A549 (cell line): Measurements from ENCODE around the gene AWAT1. TPM values are rescaled to one million over a fixed set of nuclear protein-coding genes. Genes with fewer than 3 reads are reported as not detected.
A peak's percentile ranks its signal among the peaks of the same experiment; 100 is the strongest.
"Not testable (repeated sequence)": the region's sequence is repeated elsewhere in the genome, so short reads cannot be mapped to it uniquely, and the experiment has no call there.

Experiments used
- ATAC-seq, 2 experiments: fragments of 200-7000 bp in 1 of 2; fragments of >200 bp in 1 of 2; cut with Nextera tagmentation in 1 of 2; cut with Tn5 transposase in 1 of 2; 3 replicates each; pipeline versions ENCODE4 v1.8.0 to v1.9.1; 2018 to 2020; ENCODE audit warnings: mild to moderate bottlenecking in 1 of 2, moderate library complexity in 1 of 2
- CTCF ChIA-PET: fragments of 300-600 bp; sonication (Branson Sonifier 250); formaldehyde crosslinking; extraction: SDS; loops from one replicate; lab custom pipeline; 2021; ENCODE audit warnings: antibody characterized with exemption, inconsistent platforms; lab: Yijun Ruan, JAX
- POLR2A ChIA-PET: fragments of 350-600 bp; formaldehyde crosslinking; extraction: SDS; loops from one replicate; lab custom pipeline; 2021; ENCODE audit warnings: antibody characterized with exemption, inconsistent platforms; lab: Yijun Ruan, JAX
- DNase-seq, 2 experiments: peaks; one replicate each; pipeline versions ENCODE4 v3.0.0 to v3.0.0-alpha.2; 2011 to 2016; ENCODE audit warnings: low read depth in 1 of 2, low spot score in 1 of 2
- FAIRE-seq: peaks from 2 replicates; lab custom pipeline; 2011; peaks lifted over from hg19 to GRCh38; lab: Jason Lieb, UNC
- H3K27ac ChIP-seq, 2 experiments: fragments of >200 bp; sonication (Bioruptor Twin); formaldehyde crosslinking; 3 replicates each; pipeline ENCODE4 v1.5.1; 2016 to 2017
- H3K4me1 ChIP-seq: fragments of >200 bp; sonication (Bioruptor Twin); formaldehyde crosslinking; 3 replicates; pipeline ENCODE4 v1.6.1; 2016
- H3K4me2 ChIP-seq: fragments of >200 bp; sonication (Bioruptor Twin); formaldehyde crosslinking; 3 replicates; pipeline ENCODE4 v1.6.1; 2016
- H3K4me3 ChIP-seq: fragments of >200 bp; sonication (Bioruptor Twin); formaldehyde crosslinking; 3 replicates; pipeline ENCODE4 v1.5.1; 2016
- H3K9me3 ChIP-seq: fragments of >200 bp; sonication (Bioruptor Twin); formaldehyde crosslinking; 3 replicates; pipeline ENCODE4 v1.6.1; 2016
- ATOH8 ChIP-seq: fragments of 250-450 bp; sonication (Bioruptor Pico); IDR thresholded peaks from 2 replicates; pipeline ENCODE4 v1.5.0; 2020; ENCODE audit warnings: low read depth, mild to moderate bottlenecking, moderate library complexity
- CBX2 ChIP-seq: fragments of 200-600 bp; sonication (generic); IDR thresholded peaks from 2 replicates; pipeline ENCODE4 v1.6.1; 2016; ENCODE audit warnings: low read depth, mild to moderate bottlenecking, borderline replicate concordance
- CBX8 ChIP-seq: fragments of 200-600 bp; sonication (generic); IDR thresholded peaks from 2 replicates; pipeline ENCODE4 v1.6.1; 2016
- CEBPB ChIP-seq, 2 experiments: fragments of >200 bp in 1 of 2; sonication (Bioruptor Twin) in 1 of 2; formaldehyde crosslinking in 1 of 2; IDR thresholded peaks; 2 replicates each; pipeline ENCODE4 v1.6.1; 2012 to 2016
- CHD2 ChIP-seq: fragments of 150-350 bp; IDR thresholded peaks from 2 replicates; pipeline ENCODE4 v1.6.1; 2014; ENCODE audit warnings: low read length; ENCODE audit not compliant: partially characterized antibody
- E2F6 ChIP-seq: IDR thresholded peaks from 2 replicates; pipeline ENCODE4 v1.6.1; 2012; ENCODE audit warnings: low read depth, borderline replicate concordance
- ESRRA ChIP-seq: fragments of 150-350 bp; IDR thresholded peaks from 2 replicates; pipeline ENCODE4 v1.6.1; 2014; ENCODE audit warnings: mild to moderate bottlenecking, low read length, borderline replicate concordance
- FOSB ChIP-seq: fragments of 250-450 bp; sonication (Bioruptor Pico); IDR thresholded peaks from 2 replicates; pipeline ENCODE4 v1.5.0; 2020; ENCODE audit warnings: mild to moderate bottlenecking, moderate library complexity
- HDAC2 ChIP-seq: fragments of 200-600 bp; sonication (generic); IDR thresholded peaks from 2 replicates; pipeline ENCODE4 v1.6.1; 2016
- HES2 ChIP-seq: fragments of >200 bp; sonication (Bioruptor Twin); formaldehyde crosslinking; IDR thresholded peaks from 2 replicates; pipeline ENCODE4 v1.6.1; 2016
- KDM1A ChIP-seq: fragments of 200-600 bp; sonication (generic); IDR thresholded peaks from 2 replicates; pipeline ENCODE4 v1.6.1; 2016; ENCODE audit warnings: low read depth, mild to moderate bottlenecking
- MAFK ChIP-seq: fragments of 450-650 bp; IDR thresholded peaks from 2 replicates; pipeline ENCODE4 v1.6.1; 2014; ENCODE audit not compliant: partially characterized antibody
- MAX ChIP-seq: IDR thresholded peaks from 2 replicates; pipeline ENCODE4 v1.6.1; 2012
- RARB ChIP-seq: fragments of 250-450 bp; sonication (Bioruptor Pico); IDR thresholded peaks from 2 replicates; pipeline ENCODE4 v1.8.0; 2021; ENCODE audit warnings: mild to moderate bottlenecking, moderate library complexity
- RCOR1 ChIP-seq: fragments of 150-350 bp; IDR thresholded peaks from 2 replicates; pipeline ENCODE4 v1.6.1; 2014; ENCODE audit warnings: antibody characterized with exemption, low read length, low read depth
- ZSCAN20 ChIP-seq: fragments of 250-450 bp; sonication (Bioruptor Pico); IDR thresholded peaks from 2 replicates; pipeline ENCODE4 v1.8.0; 2022; ENCODE audit warnings: mild to moderate bottlenecking, moderate library complexity
- WGBS: methylation state at CpG from one replicate; pipeline ENCODE4 v1.1.6; 2017; ENCODE audit errors: missing lambda C conversion rate; 5-methylcytosine and 5-hydroxymethylcytosine counted together
- polyA plus RNA-seq, 4 experiments: library from polyadenylated mRNA; depleted of rRNA in 3 of 4; stranded (reverse); fragments of >200 nt; fragmentation: RNase III in 1 of 4; extraction: RNeasy Plus Mini Kit Qiagen cat#74134 plus additional on column Dnase treatment in 1 of 4; gene quantifications; 2 replicates in 3 of 4; 3 replicates in 1 of 4; pipeline ENCODE4 v1.2.3, GENCODE V29; 2011 to 2017
- TF ChIP-seq, protein P1 (sequence below): IDR thresholded peaks from 2 replicates; pipeline ENCODE4 v1.6.1; 2012
- TF ChIP-seq, protein P2 (sequence below): fragments of 150-350 bp; IDR thresholded peaks from 2 replicates; pipeline ENCODE4 v1.6.1; 2014; ENCODE audit warnings: low read depth, mild to moderate bottlenecking, low read length
- TF ChIP-seq, protein P3 (sequence below): fragments of 200-600 bp; sonication (generic); IDR thresholded peaks from 2 replicates; pipeline ENCODE4 v1.6.1; 2016; ENCODE audit warnings: antibody characterized with exemption, mild to moderate bottlenecking, moderate library complexity

Gene AWAT1
- polyA plus RNA-seq, 2 of the 4 experiments (the other 2 are of a cell fraction): not detected

DNA sequence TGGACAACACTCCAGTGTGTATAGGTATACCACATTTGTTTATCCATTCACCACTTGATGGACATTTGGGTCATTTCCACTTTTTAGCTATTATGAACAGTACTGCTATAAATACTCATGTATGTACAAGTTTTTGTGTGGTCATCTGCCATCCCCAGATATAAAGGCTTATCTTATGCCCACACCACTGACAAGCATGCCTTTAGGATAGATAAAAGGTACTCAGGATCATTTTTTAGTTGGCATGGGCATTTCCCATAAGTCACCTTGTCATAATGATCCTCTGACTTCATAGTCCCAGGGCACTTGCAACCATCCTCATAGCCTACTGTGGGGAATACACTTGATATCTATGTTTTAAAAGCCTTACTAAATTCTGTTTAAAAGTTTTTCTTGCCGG, 6.3 kb downstream of the AWAT1 start:
- CTCF ChIA-PET: no interaction called here
- WGBS: 100% methylated on average over 1 of the region's 1 CpG
- no peak for DNase-seq

DNA sequence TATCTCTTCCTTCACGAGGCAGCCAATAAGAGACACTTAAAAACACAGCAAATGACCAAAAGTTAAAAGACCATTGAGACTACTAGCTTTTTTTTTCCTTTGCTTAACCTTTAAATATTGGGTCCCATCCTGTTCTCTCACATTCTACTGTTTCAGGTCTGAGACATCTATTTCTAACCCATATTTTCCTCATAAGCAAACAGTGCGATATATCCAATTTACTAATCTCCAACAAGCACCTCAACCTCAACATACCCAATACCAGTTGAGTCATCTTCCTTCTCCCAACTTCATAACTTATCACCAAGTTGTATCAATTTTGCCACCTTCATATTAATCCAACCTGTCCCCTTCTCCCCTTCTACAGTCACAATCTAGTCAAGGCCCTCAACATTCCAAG, 7.0 kb downstream of the AWAT1 start:
- H3K4me1 ChIP-seq: no peaks in the 10 kb centered on the region
- ChIA-PET POLR2A (no interaction called here), CTCF (no interaction called here)
- ATAC-seq (no peak), FAIRE-seq (no peak), DNase-seq (no peak)
- H3K4me3 ChIP-seq: no peak overlapping the region
- H3K27ac ChIP-seq: no peak overlapping the region
- H3K4me2 ChIP-seq: no peak overlapping the region
- 50% methylated on average over 2 of the region's 2 CpGs for WGBS
- no peaks in the 10 kb centered on the region for H3K9me3 ChIP-seq
- TF ChIP-seq E2F6 (no peak), CBX2 (no peak), ZSCAN20 (CRISPR knock-in tag) (no peak), HDAC2 (no peak)
- TF ChIP-seq, protein P1, sequence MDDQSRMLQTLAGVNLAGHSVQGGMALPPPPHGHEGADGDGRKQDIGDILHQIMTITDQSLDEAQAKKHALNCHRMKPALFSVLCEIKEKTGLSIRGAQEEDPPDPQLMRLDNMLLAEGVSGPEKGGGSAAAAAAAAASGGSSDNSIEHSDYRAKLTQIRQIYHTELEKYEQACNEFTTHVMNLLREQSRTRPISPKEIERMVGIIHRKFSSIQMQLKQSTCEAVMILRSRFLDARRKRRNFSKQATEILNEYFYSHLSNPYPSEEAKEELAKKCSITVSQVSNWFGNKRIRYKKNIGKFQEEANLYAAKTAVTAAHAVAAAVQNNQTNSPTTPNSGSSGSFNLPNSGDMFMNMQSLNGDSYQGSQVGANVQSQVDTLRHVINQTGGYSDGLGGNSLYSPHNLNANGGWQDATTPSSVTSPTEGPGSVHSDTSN: no peak

More for the DNA sequence above, 6.3 kb downstream of the AWAT1 start:
- Histone ChIP-seq H3K4me1 (no peaks in the 10 kb centered on the region), H3K27ac (no peak overlapping the region), H3K4me3 (no peak overlapping the region), H3K4me2 (no peak overlapping the region), H3K9me3 (no peaks in the 10 kb centered on the region)
- no peak for ATAC-seq
- TF ChIP-seq MAFK (no peak), RARB (no peak), CHD2 (no peak), KDM1A (no peak), RCOR1 (no peak), ATOH8 (CRISPR knock-in tag) (no peak), HES2 (no peak)
- TF ChIP-seq, protein P2, sequence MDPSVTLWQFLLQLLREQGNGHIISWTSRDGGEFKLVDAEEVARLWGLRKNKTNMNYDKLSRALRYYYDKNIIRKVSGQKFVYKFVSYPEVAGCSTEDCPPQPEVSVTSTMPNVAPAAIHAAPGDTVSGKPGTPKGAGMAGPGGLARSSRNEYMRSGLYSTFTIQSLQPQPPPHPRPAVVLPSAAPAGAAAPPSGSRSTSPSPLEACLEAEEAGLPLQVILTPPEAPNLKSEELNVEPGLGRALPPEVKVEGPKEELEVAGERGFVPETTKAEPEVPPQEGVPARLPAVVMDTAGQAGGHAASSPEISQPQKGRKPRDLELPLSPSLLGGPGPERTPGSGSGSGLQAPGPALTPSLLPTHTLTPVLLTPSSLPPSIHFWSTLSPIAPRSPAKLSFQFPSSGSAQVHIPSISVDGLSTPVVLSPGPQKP: no peak
- no peak for FAIRE-seq
- POLR2A ChIA-PET: no interaction called here

GRCh38 chrX:70243601-70244000, 9.1 kb downstream of the AWAT1 start:
- H3K9me3 ChIP-seq, FAIRE-seq, H3K4me2 ChIP-seq, H3K4me3 ChIP-seq, CTCF ChIA-PET, DNase-seq, H3K27ac ChIP-seq, ATAC-seq, H3K4me1 ChIP-seq, POLR2A ChIA-PET: not testable (repeated sequence)
- 31% methylated on average over 4 of the region's 5 CpGs for WGBS

DNA sequence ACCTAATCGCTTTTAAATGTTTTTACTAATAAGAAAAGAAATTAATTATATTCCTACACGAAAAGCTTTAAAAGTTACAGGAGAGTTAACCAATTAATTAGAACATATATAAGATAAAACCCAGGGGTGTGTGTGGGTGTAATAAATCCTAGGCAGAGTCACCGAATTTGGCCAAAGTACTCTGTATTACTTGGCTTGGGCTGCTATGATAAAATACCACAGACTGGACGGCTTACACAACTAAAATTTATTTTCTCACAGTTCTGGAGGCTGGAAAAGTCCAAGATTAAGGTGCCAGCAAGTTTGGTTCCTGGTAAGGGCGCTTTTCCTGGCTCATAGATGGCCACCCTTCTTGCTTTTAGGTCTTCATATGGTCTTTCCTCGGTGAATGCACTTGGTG, 10.4 kb downstream of the AWAT1 start:
- FAIRE-seq (peak; percentile 18), DNase-seq (no peak), ATAC-seq (no peak)
- H3K27ac ChIP-seq: no peak overlapping the region
- WGBS: 45% methylated on average over 6 of the region's 6 CpGs
- TF ChIP-seq CBX8: no peak
- TF ChIP-seq MAX: no peak
- TF ChIP-seq ZSCAN20 (CRISPR knock-in tag): no peak
- TF ChIP-seq FOSB (CRISPR knock-in tag): no peak
- TF ChIP-seq ESRRA: no peak
- TF ChIP-seq, protein P2: no peak
- no peak for TF ChIP-seq CEBPB (IDR thresholded peaks at IDR 0.05)
- TF ChIP-seq, protein P3, sequence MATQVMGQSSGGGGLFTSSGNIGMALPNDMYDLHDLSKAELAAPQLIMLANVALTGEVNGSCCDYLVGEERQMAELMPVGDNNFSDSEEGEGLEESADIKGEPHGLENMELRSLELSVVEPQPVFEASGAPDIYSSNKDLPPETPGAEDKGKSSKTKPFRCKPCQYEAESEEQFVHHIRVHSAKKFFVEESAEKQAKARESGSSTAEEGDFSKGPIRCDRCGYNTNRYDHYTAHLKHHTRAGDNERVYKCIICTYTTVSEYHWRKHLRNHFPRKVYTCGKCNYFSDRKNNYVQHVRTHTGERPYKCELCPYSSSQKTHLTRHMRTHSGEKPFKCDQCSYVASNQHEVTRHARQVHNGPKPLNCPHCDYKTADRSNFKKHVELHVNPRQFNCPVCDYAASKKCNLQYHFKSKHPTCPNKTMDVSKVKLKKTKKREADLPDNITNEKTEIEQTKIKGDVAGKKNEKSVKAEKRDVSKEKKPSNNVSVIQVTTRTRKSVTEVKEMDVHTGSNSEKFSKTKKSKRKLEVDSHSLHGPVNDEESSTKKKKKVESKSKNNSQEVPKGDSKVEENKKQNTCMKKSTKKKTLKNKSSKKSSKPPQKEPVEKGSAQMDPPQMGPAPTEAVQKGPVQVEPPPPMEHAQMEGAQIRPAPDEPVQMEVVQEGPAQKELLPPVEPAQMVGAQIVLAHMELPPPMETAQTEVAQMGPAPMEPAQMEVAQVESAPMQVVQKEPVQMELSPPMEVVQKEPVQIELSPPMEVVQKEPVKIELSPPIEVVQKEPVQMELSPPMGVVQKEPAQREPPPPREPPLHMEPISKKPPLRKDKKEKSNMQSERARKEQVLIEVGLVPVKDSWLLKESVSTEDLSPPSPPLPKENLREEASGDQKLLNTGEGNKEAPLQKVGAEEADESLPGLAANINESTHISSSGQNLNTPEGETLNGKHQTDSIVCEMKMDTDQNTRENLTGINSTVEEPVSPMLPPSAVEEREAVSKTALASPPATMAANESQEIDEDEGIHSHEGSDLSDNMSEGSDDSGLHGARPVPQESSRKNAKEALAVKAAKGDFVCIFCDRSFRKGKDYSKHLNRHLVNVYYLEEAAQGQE: no peak
- no peaks in the 10 kb centered on the region for H3K9me3 ChIP-seq
- ChIA-PET CTCF (interaction anchor here (0.9 kb wide), 1 partner anchor 8 kb away, joined by 3 read pairs; no protein-coding TSS in a partner anchor), POLR2A (no interaction called here)
- H3K4me3 ChIP-seq: no peak overlapping the region
- no peaks in the 10 kb centered on the region for H3K4me1 ChIP-seq
- H3K4me2 ChIP-seq: no peak overlapping the region
